OCI-LY1 (cell line): ENCODE measurements around the gene PKDCC.

Experiments
- H2AFZ ChIP-seq: fragments of 200-600 bp; sonication (generic), shearing (Covaris generic); 2 replicates; pipeline ENCODE4 v1.6.0; 2014; ENCODE audit warnings: antibody characterized with exemption, mild to moderate bottlenecking, low read length
- H3F3A ChIP-seq: fragments of 200-600 bp; sonication (generic), shearing (Covaris generic); 2 replicates; pipeline ENCODE4 v1.6.0; 2014; ENCODE audit warnings: mild to moderate bottlenecking, antibody characterized with exemption, low read length, moderate library complexity; ENCODE audit not compliant: insufficient read depth
- H3K27ac ChIP-seq: fragments of 200-600 bp; sonication (generic); 2 replicates; pipeline ENCODE4 v1.5.1; 2014; ENCODE audit warnings: low read length, mixed run types, mild to moderate bottlenecking, low read depth; ENCODE audit not compliant: poor library complexity, severe bottlenecking
- H3K27me3 ChIP-seq: fragments of 200-600 bp; sonication (generic); 2 replicates; pipeline ENCODE4 v1.6.0; 2014; ENCODE audit warnings: antibody characterized with exemption, mild to moderate bottlenecking, low read length, moderate library complexity; ENCODE audit not compliant: insufficient read depth
- H3K36me3 ChIP-seq: fragments of 200-600 bp; sonication (generic); 2 replicates; pipeline ENCODE4 v1.6.1; 2014; ENCODE audit warnings: mild to moderate bottlenecking, antibody characterized with exemption, low read length, moderate library complexity, mixed read lengths; ENCODE audit not compliant: insufficient read depth
- H3K4me1 ChIP-seq: fragments of 200-600 bp; sonication (generic); 2 replicates; pipeline ENCODE4 v1.5.1; 2014; ENCODE audit warnings: mild to moderate bottlenecking, low read length, moderate library complexity; ENCODE audit not compliant: insufficient read depth, severe bottlenecking
- H3K4me2 ChIP-seq: fragments of 200-600 bp; sonication (generic), shearing (Covaris generic); 2 replicates; pipeline ENCODE4 v1.6.1; 2014; ENCODE audit warnings: low read length
- H3K4me3 ChIP-seq: fragments of 200-600 bp; sonication (generic); 2 replicates; pipeline ENCODE4 v1.5.1; 2014; ENCODE audit warnings: low read length, low read depth, mild to moderate bottlenecking, mixed read lengths; ENCODE audit not compliant: poor library complexity, severe bottlenecking
- H3K79me2 ChIP-seq: fragments of 200-600 bp; shearing (Covaris generic); 2 replicates; pipeline ENCODE4 v1.6.1; 2016; ENCODE audit warnings: mixed run types, low read length, mixed read lengths; ENCODE audit not compliant: insufficient read depth
- H3K9ac ChIP-seq: fragments of 200-600 bp; sonication (generic), shearing (Covaris generic); 2 replicates; pipeline ENCODE4 v1.6.1; 2014; ENCODE audit warnings: mild to moderate bottlenecking, low read length, mixed read lengths
- H3K9me2 ChIP-seq: fragments of 200-600 bp; sonication (generic), shearing (Covaris generic); 2 replicates; pipeline ENCODE4 v1.6.1; 2014; ENCODE audit warnings: low read depth, mild to moderate bottlenecking, low read length, mixed read lengths
- H3K9me3 ChIP-seq: fragments of 200-600 bp; shearing (Covaris generic); 2 replicates; pipeline ENCODE4 v1.6.1; 2014; ENCODE audit warnings: low read length, mixed read lengths
- H4K20me1 ChIP-seq: fragments of 200-600 bp; sonication (generic), shearing (Covaris generic); 2 replicates; pipeline ENCODE4 v1.6.0; 2016; ENCODE audit warnings: mild to moderate bottlenecking, low read length; ENCODE audit not compliant: insufficient read depth
- CTCF ChIP-seq: fragments of 200-600 bp; sonication (generic), shearing (Covaris generic); IDR thresholded peaks from 2 replicates; pipeline ENCODE4 v1.5.1; 2017; ENCODE audit warnings: mild to moderate bottlenecking, antibody characterized with exemption, low read length, moderate library complexity, mixed read lengths
- EZH2 ChIP-seq: fragments of 200-600 bp; sonication (generic), shearing (Covaris generic); IDR thresholded peaks from 2 replicates; pipeline ENCODE4 v1.8.0; 2017; ENCODE audit warnings: borderline replicate concordance, mixed run types, mild to moderate bottlenecking, antibody characterized with exemption, low read length, moderate library complexity, mixed read lengths

The PKDCC gene

GRCh38 chr2:42050010-42050702 is 2.3 kb downstream of the PKDCC start:
- no peaks in the 10 kb centered on the region for H3K4me1 ChIP-seq
- H3K9me2 ChIP-seq: no peaks in the 10 kb centered on the region
- no peak overlapping the region for H3K27ac ChIP-seq
- no peaks in the 10 kb centered on the region for H3K27me3 ChIP-seq
- H3K4me3 ChIP-seq: no peak overlapping the region
- no peaks in the 10 kb centered on the region for H3F3A ChIP-seq
- TF ChIP-seq CTCF (no peak), EZH2 (no peak)
- no peak overlapping the region for H3K9ac ChIP-seq
- no peak overlapping the region for H3K4me2 ChIP-seq
- no peak overlapping the region for H2AFZ ChIP-seq
- no peaks in the 10 kb centered on the region for H4K20me1 ChIP-seq
- no peaks in the 10 kb centered on the region for H3K9me3 ChIP-seq
- no peaks in the 10 kb centered on the region for H3K36me3 ChIP-seq
- no peaks in the 10 kb centered on the region for H3K79me2 ChIP-seq

GRCh38 chr2:42050703-42051542 is 3.1 kb downstream of the PKDCC start:
- Histone ChIP-seq H3K4me2 (no peak overlapping the region), H3K27ac (no peak overlapping the region), H3K27me3 (no peaks in the 10 kb centered on the region), H3K4me3 (no peak overlapping the region), H3K4me1 (no peaks in the 10 kb centered on the region), H3F3A (no peaks in the 10 kb centered on the region), H3K9me3 (no peaks in the 10 kb centered on the region), H3K36me3 (no peaks in the 10 kb centered on the region), H3K9ac (no peak overlapping the region), H3K79me2 (no peaks in the 10 kb centered on the region), H2AFZ (no peak overlapping the region), H4K20me1 (no peaks in the 10 kb centered on the region), H3K9me2 (no peaks in the 10 kb centered on the region)
- TF ChIP-seq CTCF (no peak), EZH2 (no peak)

- Histone ChIP-seq H3K4me1 (no peaks in the 10 kb centered on the region), H3K4me3 (no peak overlapping the region), H3K9me2 (no peaks in the 10 kb centered on the region)
These were observed 3.9 kb downstream of the PKDCC start for GRCh38 chr2:42051543-42052235.

More at GRCh38 chr2:42051543-42052235, 3.9 kb downstream of the PKDCC start:
- Histone ChIP-seq H3F3A (no peaks in the 10 kb centered on the region), H4K20me1 (no peaks in the 10 kb centered on the region), H3K4me2 (no peak overlapping the region), H3K9ac (no peak overlapping the region), H3K27ac (no peak overlapping the region), H3K9me3 (no peaks in the 10 kb centered on the region), H3K27me3 (no peaks in the 10 kb centered on the region), H3K36me3 (no peaks in the 10 kb centered on the region), H2AFZ (no peak overlapping the region), H3K79me2 (no peaks in the 10 kb centered on the region)
- no peak for TF ChIP-seq CTCF
- TF ChIP-seq EZH2: no peak
